K562 (cell line): ENCODE data around the gene KRT83. TPM values are rescaled to one million over a fixed set of nuclear protein-coding genes. Genes with fewer than 3 reads are reported as not detected.

Experiments
- ATAC-seq: fragments of 200-7000 bp; cut with Tn5 transposase; 3 replicates; pipeline ENCODE4 v1.9.1; 2020; ENCODE audit warnings: moderate library complexity
- BruUV-seq: library from RNA; stranded (reverse); fragments of 400-500 nt; replicated peaks from 2 replicates; lab custom pipeline; 2021; lab: Mats Ljungman, UMichigan
- CTCF ChIA-PET: fragments of 300-600 bp; formaldehyde crosslinking; extraction: SDS; loops from one replicate; lab custom pipeline; 2021; ENCODE audit warnings: low intra/inter-chr PET ratio; lab: Yijun Ruan, JAX
- POLR2A ChIA-PET: fragments of 300-600, 350-650 bp; sonication (Branson Sonifier 250); formaldehyde crosslinking; extraction: SDS; loops from one replicate; lab custom pipeline; 2021; ENCODE audit warnings: antibody characterized with exemption, inconsistent platforms; lab: Yijun Ruan, JAX
- DNase-seq, 4 experiments: peaks; one replicate each; pipeline versions ENCODE4 v3.0.0 to v3.0.0-alpha.2; 2011 to 2018; ENCODE audit warnings: low spot score in 3 of 4, mixed read lengths in 3 of 4; ENCODE audit errors: extremely low read depth in 1 of 4
- FAIRE-seq: peaks from 2 replicates; lab custom pipeline; 2011; peaks lifted over from hg19 to GRCh38; lab: Jason Lieb, UNC
- H2AFZ ChIP-seq: 2 replicates; pipeline ENCODE4 v1.6.0; 2011; ENCODE audit warnings: low read depth, low read length, control low read depth, inconsistent platforms
- H3K27ac ChIP-seq: fragments of 200-600 bp; 3 replicates; pipeline ENCODE4 v1.8.0; 2011; ENCODE audit warnings: low read depth, mild to moderate bottlenecking, control low read depth, inconsistent platforms, low read length, moderate library complexity, mixed read lengths; ENCODE audit errors: extremely low read depth
- H3K27me3 ChIP-seq, 2 experiments: fragments of 300-600 bp in 1 of 2; 2 replicates in 1 of 2; 3 replicates in 1 of 2; pipeline versions ENCODE4 v1.6.0 to v1.8.0; 2011; ENCODE audit warnings: inconsistent platforms in 2 of 2, low read length in 2 of 2, mild to moderate bottlenecking in 1 of 2, mixed read lengths in 1 of 2, moderate library complexity in 1 of 2; ENCODE audit not compliant: control insufficient read depth in 2 of 2, insufficient read depth in 2 of 2
- H3K36me3 ChIP-seq: fragments of 300-600 bp; 3 replicates; pipeline ENCODE4 v1.8.0; 2011; ENCODE audit warnings: mild to moderate bottlenecking, low read length, inconsistent platforms; ENCODE audit not compliant: control insufficient read depth, insufficient read depth
- H3K4me1 ChIP-seq, 2 experiments: fragments of 200-600 bp in 1 of 2; replicated peaks in 1 of 2; 2 replicates in 1 of 2; 3 replicates in 1 of 2; pipeline versions ENCODE4 v1.5.1 to v1.8.0; 2011; ENCODE audit warnings: inconsistent platforms in 2 of 2, low read length in 2 of 2, mild to moderate bottlenecking in 1 of 2, mixed read lengths in 1 of 2, moderate library complexity in 1 of 2; ENCODE audit not compliant: control insufficient read depth in 2 of 2, insufficient read depth in 2 of 2
- H3K4me2 ChIP-seq: 2 replicates; pipeline ENCODE4 v1.6.1; 2011; ENCODE audit warnings: low read length, control low read depth, inconsistent platforms, mixed read lengths; ENCODE audit not compliant: insufficient read depth
- H3K4me3 ChIP-seq: fragments of 200-600 bp; sonication (generic), shearing (Covaris generic); 2 replicates; pipeline ENCODE4 v1.5.1; 2016; ENCODE audit warnings: control low read depth, inconsistent platforms
- H3K79me2 ChIP-seq: fragments of 200-600 bp; 3 replicates; pipeline ENCODE4 v1.8.0; 2011; ENCODE audit warnings: low read length, inconsistent platforms; ENCODE audit not compliant: control insufficient read depth, insufficient read depth
- H3K9ac ChIP-seq, 2 experiments: 2 replicates each; pipeline versions ENCODE4 v1.6.0 to v1.6.1; 2011; ENCODE audit warnings: low read depth in 2 of 2, low read length in 2 of 2, control low read depth in 1 of 2, inconsistent platforms in 1 of 2, mild to moderate bottlenecking in 1 of 2, mixed read lengths in 1 of 2; ENCODE audit not compliant: insufficient read depth in 1 of 2
- H3K9me1 ChIP-seq: one replicate; pipeline ENCODE4 v1.6.0; 2011; ENCODE audit warnings: inconsistent platforms, mild to moderate bottlenecking, low read length, moderate library complexity; ENCODE audit not compliant: control insufficient read depth, insufficient read depth
- H3K9me3 ChIP-seq: replicated peaks from 2 replicates; pipeline ENCODE4 v1.5.1; 2011; ENCODE audit warnings: low read depth, low read length, inconsistent platforms; ENCODE audit not compliant: control insufficient read depth, insufficient read depth
- H4K20me1 ChIP-seq: replicated peaks from 2 replicates; pipeline ENCODE4 v1.6.1; 2011; ENCODE audit warnings: low read length, inconsistent platforms, mixed read lengths; ENCODE audit not compliant: control insufficient read depth, insufficient read depth
- MTF1 ChIP-seq: fragments of 250-450 bp; sonication (Bioruptor Pico); IDR thresholded peaks from 2 replicates; pipeline ENCODE4 v1.9.0; 2021; ENCODE audit warnings: moderate library complexity, mild to moderate bottlenecking, inconsistent platforms, borderline replicate concordance
- NFIC ChIP-seq: fragments of 450-650 bp; IDR thresholded peaks from 2 replicates; pipeline ENCODE4 v1.6.1; 2017; ENCODE audit warnings: mild to moderate bottlenecking, inconsistent platforms
- WGBS: fragments of 100-300 bp; shearing (Covaris generic); methylation state at CpG from one replicate; pipeline ENCODE4 v1.1.6; 2016; ENCODE audit warnings: low coverage, mixed read lengths; ENCODE audit not compliant: insufficient coverage; ENCODE audit errors: missing lambda C conversion rate; 5-methylcytosine and 5-hydroxymethylcytosine counted together
- in situ Hi-C: fragments of 300-500 bp; cut with MboI; formaldehyde crosslinking; loops from 4 replicates; pipeline ENCODE4 v1.15.0; 2018; ENCODE audit warnings: inconsistent platforms, mixed read lengths
- intact Hi-C: fragments of 100-400 bp; cut with micrococcal nuclease; formaldehyde crosslinking; loops from 2 replicates; pipeline ENCODE4 v1.14.2; 2022
- polyA plus RNA-seq, 8 experiments: library from polyadenylated mRNA; depleted of rRNA in 4 of 8; stranded (reverse) in 5 of 8; unstranded in 3 of 8; fragments of >200 nt; fragmentation: Nextera tagmentation in 2 of 8; fragmentation: Illumina TruSeq in 1 of 8; extraction: Ambion mirVana in 2 of 8; extraction: Trizol in 1 of 8; gene quantifications; 2 replicates each; pipeline versions ENCODE4 v1.2.1 to v1.2.3, GENCODE V29; 2011 to 2014; ENCODE audit warnings: inconsistent platforms in 1 of 8, missing spikeins in 1 of 8
- total RNA-seq, 7 experiments: library from RNA; depleted of rRNA in 6 of 7; stranded (reverse); fragments of >200 nt in 6 of 7; fragmentation: Illumina TruSeq in 2 of 7; extraction: Trizol in 2 of 7; gene quantifications; 2 replicates each; pipeline versions ENCODE4 v1.2.1 to v1.2.3, GENCODE V29; 2011 to 2021; ENCODE audit warnings: low replicate concordance in 1 of 7

KRT83 gene
- total and polyA plus RNA-seq, 9 of the 15 experiments (the other 6 are each of a cell fraction or from before 2014, with no cell fraction given), result not detected

DNA sequence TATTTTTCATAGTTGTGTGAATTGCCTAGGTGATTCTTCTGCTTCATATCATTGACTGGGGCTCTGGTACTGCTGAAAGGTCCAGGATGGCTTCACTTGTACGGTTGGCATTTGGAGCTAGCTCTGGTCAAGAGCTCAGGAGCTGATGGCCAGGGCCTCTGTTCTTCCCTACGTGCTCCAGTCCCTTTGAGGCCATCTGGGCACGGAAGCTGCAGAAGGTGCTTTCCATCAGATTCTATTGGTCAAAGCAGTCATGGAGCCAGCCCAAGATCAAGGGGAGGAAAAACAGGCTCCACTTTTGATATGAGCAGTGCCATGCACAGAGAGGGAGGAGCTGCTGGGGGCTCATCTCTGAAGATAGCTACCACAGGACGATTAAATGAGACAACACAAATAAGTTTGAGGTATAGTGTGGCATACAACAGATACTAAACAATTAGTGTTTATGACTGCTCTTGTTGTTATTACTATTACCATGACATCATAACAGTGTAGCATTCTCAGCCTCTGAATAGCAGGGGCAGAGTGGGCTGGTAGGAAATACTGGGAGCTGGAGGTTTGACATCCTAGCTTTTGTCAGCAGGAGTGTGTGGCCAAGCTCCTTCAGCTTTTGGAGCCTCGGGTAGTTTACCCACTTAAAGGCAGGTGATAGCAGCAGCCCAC is 10.4 kb downstream of the KRT83 start:
- peaks cover 0 to 8% of the 10 kb centered on the region in 2 experiments; a peak in 2 of 5 replicates for H3K4me1 ChIP-seq
- H3K9me3 ChIP-seq, result no peaks in the 10 kb centered on the region
- H3K79me2 ChIP-seq, result no peaks in the 10 kb centered on the region
- ChIA-PET POLR2A (interaction anchor here (0.6 to 1.7 kb wide), 2 partner anchors 16 to 538 kb away, joined by 3 to 4 read pairs; partner anchors contain the start of gene KRT78), CTCF (no interaction called here)
- no peak overlapping the region for H3K9ac ChIP-seq
- no peak overlapping the region for H3K27ac ChIP-seq
- ATAC-seq (no peak), DNase-seq (no peak), FAIRE-seq (no peak)
- in situ Hi-C loops (no loop called here), intact Hi-C loops (no loop called here)
- no peak overlapping the region for H2AFZ ChIP-seq
- H3K4me2 ChIP-seq, result no peak overlapping the region
- WGBS, result 4% methylated on average over 5 of the region's 5 CpGs
- H3K4me3 ChIP-seq, result no peak overlapping the region
- TF ChIP-seq NFIC, result no peak
- no TSS peak for BruUV-seq
- H3K36me3 ChIP-seq, result no peaks in the 10 kb centered on the region
- no peaks in the 10 kb centered on the region; the same call in 1 of the 2 replicates for H4K20me1 ChIP-seq
- no peaks in the 10 kb centered on the region for H3K9me1 ChIP-seq
- peaks cover 13 to 48% of the 10 kb centered on the region in 2 experiments; a peak in 4 of 5 replicates for H3K27me3 ChIP-seq

DNA sequence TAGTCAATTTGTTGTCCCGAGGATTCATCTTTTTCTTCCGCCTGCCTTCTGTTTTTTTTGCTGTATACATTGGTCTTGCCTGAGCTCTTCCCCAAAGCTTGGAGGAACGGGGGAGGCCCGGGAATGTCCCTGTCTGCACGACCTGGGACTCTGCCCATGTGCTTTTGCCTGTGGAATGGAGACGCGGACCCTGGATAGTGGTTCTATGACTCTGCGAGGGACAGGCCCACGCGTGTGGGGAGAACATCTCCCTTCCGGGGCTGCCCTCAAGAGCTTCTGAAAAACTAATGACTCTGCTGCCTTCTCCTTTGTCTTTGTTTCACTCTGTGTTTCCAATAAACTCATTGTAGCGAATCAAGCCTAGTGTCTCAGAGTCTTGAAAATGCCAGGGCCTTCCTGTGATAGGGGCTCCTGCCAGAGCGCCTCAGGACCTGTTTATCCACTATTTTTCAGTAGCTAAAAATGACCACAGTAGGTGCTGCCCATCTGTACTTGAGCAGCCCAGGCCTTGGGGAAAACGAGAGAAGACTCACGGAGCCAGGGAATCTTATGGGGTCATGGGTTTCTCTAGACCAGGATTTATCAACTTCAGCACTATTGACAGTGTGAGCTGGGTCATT is 12.3 kb downstream of the KRT83 start:
- no peak overlapping the region for H3K27ac ChIP-seq

More for the DNA sequence above, 12.3 kb downstream of the KRT83 start:
- POLR2A ChIA-PET, result no interaction called here
- BruUV-seq, result no TSS peak
- H3K4me2 ChIP-seq, result no peak overlapping the region
- WGBS, result 1% methylated on average over 13 of the region's 15 CpGs
- H4K20me1 ChIP-seq, result no peaks in the 10 kb centered on the region; the same call in 1 of the 2 replicates
- H3K4me3 ChIP-seq, result no peak overlapping the region
- ATAC-seq (no peak), DNase-seq (no peak), FAIRE-seq (no peak)
- H3K4me1 ChIP-seq, result peaks cover 0 to 8% of the 10 kb centered on the region in 2 experiments; a peak in 2 of 5 replicates
- in situ Hi-C loops (no loop called here), intact Hi-C loops (no loop called here)
- CTCF ChIA-PET, result no interaction called here
- H3K27me3 ChIP-seq, result peaks cover 13 to 42% of the 10 kb centered on the region in 2 experiments; a peak in 4 of 5 replicates
- H2AFZ ChIP-seq, result no peak overlapping the region
- H3K9ac ChIP-seq, result no peak overlapping the region
- no peaks in the 10 kb centered on the region for H3K79me2 ChIP-seq
- no peak for TF ChIP-seq MTF1 (CRISPR knock-in tag)
- no peaks in the 10 kb centered on the region for H3K9me1 ChIP-seq
- no peaks in the 10 kb centered on the region for H3K9me3 ChIP-seq
- no peaks in the 10 kb centered on the region for H3K36me3 ChIP-seq
